ENCODE data around the gene KCNQ5. TPM values are rescaled to one million over a fixed set of nuclear protein-coding genes. Genes with fewer than 3 reads are reported as not detected.

Gene KCNQ5
- total RNA-seq, 1 experiment from 2014 or later: 2.0 TPM

DNA sequence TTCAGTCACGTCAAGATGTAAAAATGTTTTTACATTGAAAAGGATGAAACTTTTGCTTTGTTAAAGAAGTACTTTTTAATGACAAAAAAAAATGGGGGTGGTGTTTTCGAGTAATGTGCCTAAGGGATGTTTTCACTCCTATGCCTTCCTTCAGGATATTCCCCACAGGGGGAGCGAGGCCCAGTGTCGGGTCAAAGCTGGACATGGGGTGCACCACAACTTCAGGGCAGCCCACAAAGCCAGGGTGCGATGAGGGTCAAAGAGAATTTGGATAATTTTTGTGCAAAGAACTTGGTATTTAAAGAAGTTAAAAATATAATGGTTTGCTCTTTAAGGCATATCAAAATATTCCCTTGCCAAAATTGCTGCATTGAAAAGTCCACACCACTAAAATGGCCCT, 247.8 kb downstream of the KCNQ5 start (continued):
- TF ChIP-seq RELA (CRISPR knock-in tag; IDR thresholded peaks at IDR 0.05; ENCODE audit: borderline replicate concordance) (no peak), TEAD1 (CRISPR knock-in tag; IDR thresholded peaks at IDR 0.05) (no peak), GABPB1 (CRISPR knock-in tag; IDR thresholded peaks at IDR 0.05) (no peak)
- TF ChIP-seq, protein P1, sequence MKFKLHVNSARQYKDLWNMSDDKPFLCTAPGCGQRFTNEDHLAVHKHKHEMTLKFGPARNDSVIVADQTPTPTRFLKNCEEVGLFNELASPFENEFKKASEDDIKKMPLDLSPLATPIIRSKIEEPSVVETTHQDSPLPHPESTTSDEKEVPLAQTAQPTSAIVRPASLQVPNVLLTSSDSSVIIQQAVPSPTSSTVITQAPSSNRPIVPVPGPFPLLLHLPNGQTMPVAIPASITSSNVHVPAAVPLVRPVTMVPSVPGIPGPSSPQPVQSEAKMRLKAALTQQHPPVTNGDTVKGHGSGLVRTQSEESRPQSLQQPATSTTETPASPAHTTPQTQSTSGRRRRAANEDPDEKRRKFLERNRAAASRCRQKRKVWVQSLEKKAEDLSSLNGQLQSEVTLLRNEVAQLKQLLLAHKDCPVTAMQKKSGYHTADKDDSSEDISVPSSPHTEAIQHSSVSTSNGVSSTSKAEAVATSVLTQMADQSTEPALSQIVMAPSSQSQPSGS (CRISPR knock-in tag; IDR thresholded peaks at IDR 0.05; ENCODE audit: borderline replicate concordance, low read depth): no peak

DNA sequence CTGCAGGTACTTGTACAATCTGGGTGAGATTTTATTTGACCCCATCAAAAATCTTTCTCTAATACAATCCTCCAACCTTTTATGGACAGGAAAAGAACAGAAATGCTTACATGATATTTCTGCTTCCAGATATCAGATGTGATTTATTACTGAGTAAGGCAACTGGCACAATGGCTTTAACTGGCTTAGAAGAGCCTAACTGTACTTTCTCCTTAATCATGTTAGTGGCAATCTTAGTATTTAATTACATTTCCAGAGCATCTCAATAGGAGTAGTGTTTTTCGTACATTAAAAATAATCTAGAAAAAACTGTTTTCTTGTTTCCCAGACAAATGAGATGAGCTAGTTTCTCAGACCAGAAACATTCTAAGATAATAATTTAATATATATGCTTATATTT, 251.6 kb downstream of the KCNQ5 start:
- ChIA-PET POLR2A (no interaction called here), CTCF (no interaction called here)
- H3K4me1 Mint-ChIP-seq: peaks cover 8% of the 10 kb centered on the region
- no peaks in the 10 kb centered on the region for H3K27me3 Mint-ChIP-seq (ENCODE audit: low read depth)
- DNase-seq (ENCODE audit: low spot score) (no peak), ATAC-seq (no peak)
- TF ChIP-seq, protein P2, sequence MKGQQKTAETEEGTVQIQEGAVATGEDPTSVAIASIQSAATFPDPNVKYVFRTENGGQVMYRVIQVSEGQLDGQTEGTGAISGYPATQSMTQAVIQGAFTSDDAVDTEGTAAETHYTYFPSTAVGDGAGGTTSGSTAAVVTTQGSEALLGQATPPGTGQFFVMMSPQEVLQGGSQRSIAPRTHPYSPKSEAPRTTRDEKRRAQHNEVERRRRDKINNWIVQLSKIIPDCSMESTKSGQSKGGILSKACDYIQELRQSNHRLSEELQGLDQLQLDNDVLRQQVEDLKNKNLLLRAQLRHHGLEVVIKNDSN (CRISPR knock-in tag; IDR thresholded peaks at IDR 0.05): no peak
- TF ChIP-seq, protein P3, sequence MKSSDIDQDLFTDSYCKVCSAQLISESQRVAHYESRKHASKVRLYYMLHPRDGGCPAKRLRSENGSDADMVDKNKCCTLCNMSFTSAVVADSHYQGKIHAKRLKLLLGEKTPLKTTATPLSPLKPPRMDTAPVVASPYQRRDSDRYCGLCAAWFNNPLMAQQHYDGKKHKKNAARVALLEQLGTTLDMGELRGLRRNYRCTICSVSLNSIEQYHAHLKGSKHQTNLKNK (CRISPR knock-in tag; IDR thresholded peaks at IDR 0.05): no peak
- TF ChIP-seq, protein P4, sequence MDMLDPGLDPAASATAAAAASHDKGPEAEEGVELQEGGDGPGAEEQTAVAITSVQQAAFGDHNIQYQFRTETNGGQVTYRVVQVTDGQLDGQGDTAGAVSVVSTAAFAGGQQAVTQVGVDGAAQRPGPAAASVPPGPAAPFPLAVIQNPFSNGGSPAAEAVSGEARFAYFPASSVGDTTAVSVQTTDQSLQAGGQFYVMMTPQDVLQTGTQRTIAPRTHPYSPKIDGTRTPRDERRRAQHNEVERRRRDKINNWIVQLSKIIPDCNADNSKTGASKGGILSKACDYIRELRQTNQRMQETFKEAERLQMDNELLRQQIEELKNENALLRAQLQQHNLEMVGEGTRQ (CRISPR knock-in tag; IDR thresholded peaks at IDR 0.05): no peak
- TF ChIP-seq HMGA2 (CRISPR knock-in tag; IDR thresholded peaks at IDR 0.05) (no peak), GTF2I (CRISPR knock-in tag; conservative IDR thresholded peaks at IDR 0.05) (no peak), ATF1 (CRISPR knock-in tag; IDR thresholded peaks at IDR 0.05) (no peak), IRF2 (CRISPR knock-in tag; IDR thresholded peaks at IDR 0.05; ENCODE audit: borderline replicate concordance, low read depth) (no peak), ZNF671 (CRISPR knock-in tag; IDR thresholded peaks at IDR 0.05) (no peak), CREM (CRISPR knock-in tag; IDR thresholded peaks at IDR 0.05) (no peak), ZNF138 (CRISPR knock-in tag; conservative IDR thresholded peaks at IDR 0.05) (no peak), TEAD4 (CRISPR knock-in tag; IDR thresholded peaks at IDR 0.05) (no peak), KAT7 (CRISPR knock-in tag; IDR thresholded peaks at IDR 0.05; ENCODE audit: borderline replicate concordance) (no peak), TP53 (CRISPR knock-in tag; IDR thresholded peaks at IDR 0.05) (no peak), CREB1 (CRISPR knock-in tag; IDR thresholded peaks at IDR 0.05) (no peak)
- TF ChIP-seq, protein P5, sequence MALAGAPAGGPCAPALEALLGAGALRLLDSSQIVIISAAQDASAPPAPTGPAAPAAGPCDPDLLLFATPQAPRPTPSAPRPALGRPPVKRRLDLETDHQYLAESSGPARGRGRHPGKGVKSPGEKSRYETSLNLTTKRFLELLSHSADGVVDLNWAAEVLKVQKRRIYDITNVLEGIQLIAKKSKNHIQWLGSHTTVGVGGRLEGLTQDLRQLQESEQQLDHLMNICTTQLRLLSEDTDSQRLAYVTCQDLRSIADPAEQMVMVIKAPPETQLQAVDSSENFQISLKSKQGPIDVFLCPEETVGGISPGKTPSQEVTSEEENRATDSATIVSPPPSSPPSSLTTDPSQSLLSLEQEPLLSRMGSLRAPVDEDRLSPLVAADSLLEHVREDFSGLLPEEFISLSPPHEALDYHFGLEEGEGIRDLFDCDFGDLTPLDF (CRISPR knock-in tag; IDR thresholded peaks at IDR 0.05): no peak
- H3K27ac Mint-ChIP-seq: no peak overlapping the region
- no peak overlapping the region for H3K4me3 Mint-ChIP-seq
- no peaks in the 10 kb centered on the region for H3K9me3 Mint-ChIP-seq
- no peaks in the 10 kb centered on the region for H3K36me3 Mint-ChIP-seq

DNA sequence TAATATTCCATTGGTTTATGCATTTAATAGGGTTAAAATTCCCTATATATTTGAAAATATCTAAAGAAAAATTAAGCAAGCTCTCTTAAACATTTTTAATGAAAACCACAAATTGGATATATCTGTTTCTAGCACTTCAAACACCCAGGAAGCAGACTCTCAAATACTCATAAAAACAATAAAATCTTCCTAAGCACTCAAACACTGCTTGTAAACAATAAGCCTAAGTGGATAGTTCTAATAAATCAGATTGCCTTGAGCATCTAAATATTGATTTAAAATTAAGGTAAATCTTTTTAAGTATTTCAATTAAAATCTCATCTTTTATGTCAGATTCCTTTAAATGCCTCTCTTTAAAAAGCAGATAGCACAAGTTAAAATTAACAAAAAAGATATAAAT, 254.4 kb downstream of the KCNQ5 start:
- Mint-ChIP-seq H3K9me3 (no peaks in the 10 kb centered on the region), H3K4me3 (no peak overlapping the region), H3K27ac (no peak overlapping the region), H3K27me3 (ENCODE audit: low read depth) (no peaks in the 10 kb centered on the region), H3K36me3 (no peaks in the 10 kb centered on the region), H3K4me1 (no peaks in the 10 kb centered on the region)
- DNase-seq (ENCODE audit: low spot score) (no peak), ATAC-seq (no peak)
- POLR2A ChIA-PET: no interaction called here
- CTCF ChIA-PET: no interaction called here
- TF ChIP-seq NFATC4 (CRISPR knock-in tag; IDR thresholded peaks at IDR 0.05): no peak
- no peak for TF ChIP-seq RORB (CRISPR knock-in tag; IDR thresholded peaks at IDR 0.05)
- TF ChIP-seq ZNF423 (CRISPR knock-in tag; IDR thresholded peaks at IDR 0.05): no peak
- TF ChIP-seq ZNF138 (CRISPR knock-in tag; conservative IDR thresholded peaks at IDR 0.05): no peak
- no peak for TF ChIP-seq CBFB (CRISPR knock-in tag; IDR thresholded peaks at IDR 0.05; ENCODE audit: low read depth)
- no peak for TF ChIP-seq TCF7 (CRISPR knock-in tag; IDR thresholded peaks at IDR 0.05; ENCODE audit: low read depth)
- TF ChIP-seq, protein P6, sequence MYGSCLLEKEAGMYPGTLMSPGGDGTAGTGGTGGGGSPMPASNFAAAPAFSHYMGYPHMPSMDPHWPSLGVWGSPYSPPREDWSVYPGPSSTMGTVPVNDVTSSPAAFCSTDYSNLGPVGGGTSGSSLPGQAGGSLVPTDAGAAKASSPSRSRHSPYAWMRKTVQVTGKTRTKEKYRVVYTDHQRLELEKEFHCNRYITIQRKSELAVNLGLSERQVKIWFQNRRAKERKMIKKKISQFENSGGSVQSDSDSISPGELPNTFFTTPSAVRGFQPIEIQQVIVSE (CRISPR knock-in tag; IDR thresholded peaks at IDR 0.05; ENCODE audit: borderline replicate concordance): no peak
- TF ChIP-seq, protein P7, sequence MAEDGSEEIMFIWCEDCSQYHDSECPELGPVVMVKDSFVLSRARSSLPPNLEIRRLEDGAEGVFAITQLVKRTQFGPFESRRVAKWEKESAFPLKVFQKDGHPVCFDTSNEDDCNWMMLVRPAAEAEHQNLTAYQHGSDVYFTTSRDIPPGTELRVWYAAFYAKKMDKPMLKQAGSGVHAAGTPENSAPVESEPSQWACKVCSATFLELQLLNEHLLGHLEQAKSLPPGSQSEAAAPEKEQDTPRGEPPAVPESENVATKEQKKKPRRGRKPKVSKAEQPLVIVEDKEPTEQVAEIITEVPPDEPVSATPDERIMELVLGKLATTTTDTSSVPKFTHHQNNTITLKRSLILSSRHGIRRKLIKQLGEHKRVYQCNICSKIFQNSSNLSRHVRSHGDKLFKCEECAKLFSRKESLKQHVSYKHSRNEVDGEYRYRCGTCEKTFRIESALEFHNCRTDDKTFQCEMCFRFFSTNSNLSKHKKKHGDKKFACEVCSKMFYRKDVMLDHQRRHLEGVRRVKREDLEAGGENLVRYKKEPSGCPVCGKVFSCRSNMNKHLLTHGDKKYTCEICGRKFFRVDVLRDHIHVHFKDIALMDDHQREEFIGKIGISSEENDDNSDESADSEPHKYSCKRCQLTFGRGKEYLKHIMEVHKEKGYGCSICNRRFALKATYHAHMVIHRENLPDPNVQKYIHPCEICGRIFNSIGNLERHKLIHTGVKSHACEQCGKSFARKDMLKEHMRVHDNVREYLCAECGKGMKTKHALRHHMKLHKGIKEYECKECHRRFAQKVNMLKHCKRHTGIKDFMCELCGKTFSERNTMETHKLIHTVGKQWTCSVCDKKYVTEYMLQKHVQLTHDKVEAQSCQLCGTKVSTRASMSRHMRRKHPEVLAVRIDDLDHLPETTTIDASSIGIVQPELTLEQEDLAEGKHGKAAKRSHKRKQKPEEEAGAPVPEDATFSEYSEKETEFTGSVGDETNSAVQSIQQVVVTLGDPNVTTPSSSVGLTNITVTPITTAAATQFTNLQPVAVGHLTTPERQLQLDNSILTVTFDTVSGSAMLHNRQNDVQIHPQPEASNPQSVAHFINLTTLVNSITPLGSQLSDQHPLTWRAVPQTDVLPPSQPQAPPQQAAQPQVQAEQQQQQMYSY (CRISPR knock-in tag; IDR thresholded peaks at IDR 0.05): no peak
- TF ChIP-seq, protein P8, sequence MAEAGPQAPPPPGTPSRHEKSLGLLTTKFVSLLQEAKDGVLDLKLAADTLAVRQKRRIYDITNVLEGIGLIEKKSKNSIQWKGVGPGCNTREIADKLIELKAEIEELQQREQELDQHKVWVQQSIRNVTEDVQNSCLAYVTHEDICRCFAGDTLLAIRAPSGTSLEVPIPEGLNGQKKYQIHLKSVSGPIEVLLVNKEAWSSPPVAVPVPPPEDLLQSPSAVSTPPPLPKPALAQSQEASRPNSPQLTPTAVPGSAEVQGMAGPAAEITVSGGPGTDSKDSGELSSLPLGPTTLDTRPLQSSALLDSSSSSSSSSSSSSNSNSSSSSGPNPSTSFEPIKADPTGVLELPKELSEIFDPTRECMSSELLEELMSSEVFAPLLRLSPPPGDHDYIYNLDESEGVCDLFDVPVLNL (CRISPR knock-in tag; IDR thresholded peaks at IDR 0.05; ENCODE audit: borderline replicate concordance, low read depth): no peak

Data from WTC11 (cell line).